ENCODE data around the gene LMAN1L.

DNA sequence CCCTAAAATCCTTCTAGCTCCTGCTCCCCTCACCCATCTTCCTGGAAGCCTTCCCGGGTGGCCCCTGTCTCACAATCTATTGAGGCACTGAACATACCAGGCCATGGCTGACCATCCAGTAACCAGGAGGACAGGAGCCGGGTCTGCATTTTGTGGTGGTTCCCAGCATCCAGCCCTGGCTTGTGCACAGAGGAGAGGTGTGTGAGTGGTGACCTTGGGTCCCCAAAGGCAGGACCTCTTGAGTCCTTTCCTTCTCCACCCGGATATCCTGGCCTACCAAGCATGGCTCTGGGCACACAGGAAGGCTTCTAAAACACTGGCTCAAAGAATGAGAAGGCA lies 22.9 kb upstream of the LMAN1L start:
- TF ChIP-seq POLR2A (IDR thresholded peaks at IDR 0.05) (no peak), POLR2AphosphoS5 (IDR thresholded peaks at IDR 0.05) (no peak)

All from upper lobe of left lung (tissue), 4 donors.